ENCODE results near the gene DCN.

DNA sequence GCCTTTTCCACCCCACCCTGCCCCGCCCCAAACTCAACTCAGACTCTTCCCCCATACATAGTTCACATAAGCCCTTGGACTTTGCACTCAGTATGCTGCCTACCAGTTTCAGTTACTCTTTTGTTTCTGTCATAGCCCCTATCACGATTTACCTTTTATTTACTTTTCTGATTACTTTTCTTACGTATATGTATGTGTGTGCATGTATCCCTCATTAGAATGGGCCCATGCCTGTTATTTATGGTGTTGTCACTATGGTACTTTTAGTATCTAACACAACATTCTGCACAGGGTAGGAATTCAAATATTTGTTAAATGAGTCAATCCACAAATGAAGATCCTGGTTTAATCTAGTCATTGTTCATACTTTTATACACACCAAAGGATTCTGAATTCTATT is 54.9 kb downstream of the DCN start:
- no peak for TF ChIP-seq EZH2phosphoT487 (IDR thresholded peaks at IDR 0.05; ENCODE audit: borderline replicate concordance, low read length)
- TF ChIP-seq, protein P1, sequence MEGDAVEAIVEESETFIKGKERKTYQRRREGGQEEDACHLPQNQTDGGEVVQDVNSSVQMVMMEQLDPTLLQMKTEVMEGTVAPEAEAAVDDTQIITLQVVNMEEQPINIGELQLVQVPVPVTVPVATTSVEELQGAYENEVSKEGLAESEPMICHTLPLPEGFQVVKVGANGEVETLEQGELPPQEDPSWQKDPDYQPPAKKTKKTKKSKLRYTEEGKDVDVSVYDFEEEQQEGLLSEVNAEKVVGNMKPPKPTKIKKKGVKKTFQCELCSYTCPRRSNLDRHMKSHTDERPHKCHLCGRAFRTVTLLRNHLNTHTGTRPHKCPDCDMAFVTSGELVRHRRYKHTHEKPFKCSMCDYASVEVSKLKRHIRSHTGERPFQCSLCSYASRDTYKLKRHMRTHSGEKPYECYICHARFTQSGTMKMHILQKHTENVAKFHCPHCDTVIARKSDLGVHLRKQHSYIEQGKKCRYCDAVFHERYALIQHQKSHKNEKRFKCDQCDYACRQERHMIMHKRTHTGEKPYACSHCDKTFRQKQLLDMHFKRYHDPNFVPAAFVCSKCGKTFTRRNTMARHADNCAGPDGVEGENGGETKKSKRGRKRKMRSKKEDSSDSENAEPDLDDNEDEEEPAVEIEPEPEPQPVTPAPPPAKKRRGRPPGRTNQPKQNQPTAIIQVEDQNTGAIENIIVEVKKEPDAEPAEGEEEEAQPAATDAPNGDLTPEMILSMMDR (IDR thresholded peaks at IDR 0.05; ENCODE audit: low read depth, low read length, poor library complexity, severe bottlenecking) = no peak

Data from DOHH2 (cell line).